ENCODE measurements around the gene DDX28. TPM values are rescaled to one million over a fixed set of nuclear protein-coding genes. Genes with fewer than 3 reads are reported as not detected.
"Not testable (repeated sequence)": the region's sequence is repeated elsewhere in the genome, so short reads cannot be mapped to it uniquely, and the experiment has no call there.

The DDX28 gene
- total RNA-seq, 6 donors from 2014 or later = 4.4 to 13.2 (median 12.1) TPM

- DNase-seq = peak in 1 of 2 donors; percentile 78
- H3K27ac ChIP-seq = peak within 1 kb of the TSS; percentile 84 to 91 (median 85)
- H3K4me1 ChIP-seq = peaks cover 20 to 37% (median 31%) of the 10 kb centered on the region in 4 donors
- H3K9me3 ChIP-seq, H3K36me3 ChIP-seq, H3K27me3 ChIP-seq: not testable (repeated sequence)
- H3K4me3 ChIP-seq = peak within 1 kb of the TSS in 3 of 4 donors; percentile 16 to 39 (median 35)
- 62 to 65% methylated on average over 18 of the region's 18 CpGs for WGBS, 2 donors
- TF ChIP-seq EP300 (IDR thresholded peaks at IDR 0.05) = peak in 1 of 4 donors; percentile 26
- TF ChIP-seq POLR2AphosphoS5 (IDR thresholded peaks at IDR 0.05) = peak; percentile 40 to 60
- TF ChIP-seq POLR2A (IDR thresholded peaks at IDR 0.05) = peak in 2 of 4 donors; percentile 37 to 77
- ATAC-seq (ENCODE audit: low FRiP score in 2 of 2) = peak; percentile 79 to 86
Measured at GRCh38 chr16:67998779-67999688, 24.0 kb downstream of the DDX28 start, which contains the start of gene DPEP2. Gene DPEP2 (minus strand): TSS chr16:67999484. CDS start chr16:67993212, 6,272 bp downstream.

DNA sequence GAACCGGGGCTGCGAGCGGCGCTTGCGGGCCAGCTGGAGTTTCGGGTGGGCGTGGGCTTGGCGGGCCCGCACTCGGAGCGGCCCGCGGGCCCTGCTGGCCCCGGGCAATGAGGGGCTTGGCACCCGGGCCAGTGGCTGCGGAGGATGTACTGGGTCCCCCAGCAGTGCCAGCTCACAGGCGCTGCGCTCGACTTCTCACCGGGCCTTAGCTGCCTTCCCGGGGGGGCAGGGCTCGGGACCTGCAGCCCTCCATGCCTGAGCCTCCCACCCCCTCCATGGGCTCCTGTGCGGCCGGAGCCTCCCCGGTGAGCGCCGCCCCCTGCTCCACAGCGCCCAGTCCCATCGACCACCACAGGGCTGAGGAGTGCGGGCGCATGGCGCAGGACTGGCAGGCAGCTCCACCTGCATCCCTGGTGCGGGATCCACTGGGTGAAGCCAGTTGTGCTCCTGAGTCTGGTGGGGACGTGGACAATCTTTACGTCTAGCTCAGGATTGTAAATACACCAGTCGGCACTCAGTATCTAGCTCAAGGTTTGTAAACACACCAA lies 24.7 kb downstream of the DDX28 start:
- not testable (repeated sequence) for H3K9me3 ChIP-seq; H3K36me3 ChIP-seq; H3K27me3 ChIP-seq; ATAC-seq (ENCODE audit: low FRiP score in 2 of 2)
- peak in 1 of 2 donors; percentile 77 for DNase-seq
- H3K4me3 ChIP-seq = peak overlapping the region in 3 of 4 donors; percentile 16 to 39 (median 35)
- peak overlapping the region; percentile 84 to 91 (median 85) for H3K27ac ChIP-seq
- 92 to 100% methylated on average over 1 to 21 of the region's 36 CpGs for WGBS, 2 donors
- H3K4me1 ChIP-seq = peaks cover 27 to 45% (median 38%) of the 10 kb centered on the region in 4 donors

DNA sequence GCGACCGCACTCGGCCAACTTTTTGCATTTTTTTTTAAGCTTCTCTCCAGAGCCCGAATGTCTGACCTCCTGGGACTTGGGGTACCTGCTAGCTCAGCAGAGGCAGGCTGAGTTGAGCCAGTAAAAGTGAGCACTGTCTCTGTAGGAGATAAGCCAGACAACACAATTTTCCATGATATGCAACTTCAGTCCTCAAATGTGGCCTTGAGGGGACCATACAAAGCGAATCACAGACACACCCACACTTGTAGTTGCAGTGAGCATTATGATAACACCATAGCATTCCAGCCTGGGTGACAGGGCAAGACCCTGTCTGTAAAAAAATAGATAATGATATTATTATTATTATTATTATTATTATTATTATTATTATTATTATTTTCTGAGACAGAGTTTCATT lies 26.4 kb downstream of the DDX28 start:
- WGBS, 2 donors = 98 to 99% methylated on average over 5 of the region's 5 CpGs
- H3K9me3 ChIP-seq = no peaks in the 10 kb centered on the region
- DNase-seq (no peak), ATAC-seq (ENCODE audit: low FRiP score in 2 of 2) (no peak)
- H3K36me3 ChIP-seq = no peaks in the 10 kb centered on the region
- peaks cover 33 to 52% (median 43%) of the 10 kb centered on the region in 4 donors for H3K4me1 ChIP-seq
- no peaks in the 10 kb centered on the region for H3K27me3 ChIP-seq
- H3K4me3 ChIP-seq = no peak overlapping the region
- peak overlapping the region in 1 of 4 donors; percentile 91 for H3K27ac ChIP-seq
- TF ChIP-seq EP300 (IDR thresholded peaks at IDR 0.05) (no peak), POLR2AphosphoS5 (IDR thresholded peaks at IDR 0.05) (no peak), POLR2A (IDR thresholded peaks at IDR 0.05) (no peak)
- TF ChIP-seq, protein P1, sequence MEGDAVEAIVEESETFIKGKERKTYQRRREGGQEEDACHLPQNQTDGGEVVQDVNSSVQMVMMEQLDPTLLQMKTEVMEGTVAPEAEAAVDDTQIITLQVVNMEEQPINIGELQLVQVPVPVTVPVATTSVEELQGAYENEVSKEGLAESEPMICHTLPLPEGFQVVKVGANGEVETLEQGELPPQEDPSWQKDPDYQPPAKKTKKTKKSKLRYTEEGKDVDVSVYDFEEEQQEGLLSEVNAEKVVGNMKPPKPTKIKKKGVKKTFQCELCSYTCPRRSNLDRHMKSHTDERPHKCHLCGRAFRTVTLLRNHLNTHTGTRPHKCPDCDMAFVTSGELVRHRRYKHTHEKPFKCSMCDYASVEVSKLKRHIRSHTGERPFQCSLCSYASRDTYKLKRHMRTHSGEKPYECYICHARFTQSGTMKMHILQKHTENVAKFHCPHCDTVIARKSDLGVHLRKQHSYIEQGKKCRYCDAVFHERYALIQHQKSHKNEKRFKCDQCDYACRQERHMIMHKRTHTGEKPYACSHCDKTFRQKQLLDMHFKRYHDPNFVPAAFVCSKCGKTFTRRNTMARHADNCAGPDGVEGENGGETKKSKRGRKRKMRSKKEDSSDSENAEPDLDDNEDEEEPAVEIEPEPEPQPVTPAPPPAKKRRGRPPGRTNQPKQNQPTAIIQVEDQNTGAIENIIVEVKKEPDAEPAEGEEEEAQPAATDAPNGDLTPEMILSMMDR (IDR thresholded peaks at IDR 0.05) = no peak

- DNase-seq = peak in 1 of 2 donors; percentile 36
- no peak for ATAC-seq (ENCODE audit: low FRiP score in 2 of 2)
- 64% methylated on average over 5 of the region's 5 CpGs for WGBS, 2 donors
- TF ChIP-seq, protein P1 (IDR thresholded peaks at IDR 0.05) = no peak
- TF ChIP-seq EP300 (IDR thresholded peaks at IDR 0.05) = no peak
- TF ChIP-seq POLR2AphosphoS5 (IDR thresholded peaks at IDR 0.05) = no peak
- no peak for TF ChIP-seq POLR2A (IDR thresholded peaks at IDR 0.05)
- H3K36me3 ChIP-seq = no peaks in the 10 kb centered on the region
- H3K27ac ChIP-seq = peak overlapping the region; percentile 4 to 91 (median 42)
- H3K9me3 ChIP-seq = no peaks in the 10 kb centered on the region
- H3K4me3 ChIP-seq = no peak overlapping the region
- peaks cover 27 to 42% (median 35%) of the 10 kb centered on the region in 4 donors for H3K4me1 ChIP-seq
- no peaks in the 10 kb centered on the region for H3K27me3 ChIP-seq
Measured at GRCh38 chr16:67995423-67995822, 27.6 kb downstream of the DDX28 start.

DNA sequence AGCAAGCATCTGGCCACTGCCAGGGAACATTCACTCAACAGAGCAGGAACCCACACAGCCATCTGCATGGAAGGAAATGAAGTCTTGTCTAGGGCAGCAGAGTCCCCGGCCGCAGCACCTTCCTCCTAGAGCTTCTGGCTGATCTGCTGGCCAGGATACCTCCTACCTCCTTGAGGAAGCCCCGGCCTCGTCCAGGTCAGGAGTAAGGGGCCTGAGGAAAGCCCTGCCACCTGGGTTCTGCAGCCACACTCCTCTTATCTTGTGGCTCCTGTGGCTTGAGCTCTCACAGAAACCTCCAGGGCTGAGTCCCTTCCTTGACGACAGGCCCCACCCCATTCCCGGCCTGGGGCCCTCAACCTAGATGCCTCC lies 29.0 kb downstream of the DDX28 start:
- not testable (repeated sequence) for H3K36me3 ChIP-seq, H3K27me3 ChIP-seq, DNase-seq, H3K9me3 ChIP-seq
- ATAC-seq (ENCODE audit: low FRiP score in 2 of 2) = peak; percentile 1 to 26
- WGBS, 2 donors = 40% methylated on average over 4 of the region's 6 CpGs; no CpG with 5 or more reads in 1 of the 2 donors
- Histone ChIP-seq H3K27ac (peak overlapping the region; percentile 82 to 91 (median 86)), H3K4me1 (peaks cover 14 to 34% (median 25%) of the 10 kb centered on the region in 4 donors), H3K4me3 (peak overlapping the region in 2 of 4 donors; percentile 30 to 36)
